K562 (cell line): ENCODE measurements around the gene KAZN. TPM values are rescaled to one million over a fixed set of nuclear protein-coding genes. Genes with fewer than 3 reads are reported as not detected.

ENCODE experiments used
- ARHGAP35 ChIP-seq: fragments of 450-650 bp; IDR thresholded peaks from 2 replicates; pipeline ENCODE4 v1.6.1; 2018; ENCODE audit not compliant: partially characterized antibody
- ATF4 ChIP-seq: fragments of 450-650 bp; formaldehyde crosslinking; IDR thresholded peaks from 2 replicates; pipeline ENCODE4 v1.4.0; 2022; ENCODE audit warnings: mild to moderate bottlenecking, moderate library complexity
- CCNT2 ChIP-seq: IDR thresholded peaks from 2 replicates; pipeline ENCODE4 v1.6.1; 2011; ENCODE audit warnings: borderline replicate concordance, low read depth, mild to moderate bottlenecking, moderate library complexity, mixed read lengths, low read length; ENCODE audit not compliant: insufficient read length; ENCODE audit errors: extremely low read depth
- E2F4 ChIP-seq: sonication (generic); formaldehyde crosslinking; IDR thresholded peaks from 2 replicates; pipeline ENCODE4 v1.8.0; 2022; ENCODE audit warnings: mild to moderate bottlenecking, low read depth, missing genetic modification reagents
- EZH2 ChIP-seq: IDR thresholded peaks from 2 replicates; pipeline ENCODE4 v1.6.1; 2012; ENCODE audit warnings: low read depth, mild to moderate bottlenecking, inconsistent platforms, low read length, borderline replicate concordance
- MTA3 ChIP-seq: fragments of 450-650 bp; formaldehyde crosslinking; IDR thresholded peaks from 2 replicates; pipeline ENCODE4 v1.6.1; 2017; ENCODE audit warnings: mild to moderate bottlenecking, borderline replicate concordance
- NFATC3 ChIP-seq: fragments of 450-650 bp; IDR thresholded peaks from 2 replicates; pipeline ENCODE4 v1.6.1; 2017; ENCODE audit warnings: mild to moderate bottlenecking
- NFIX ChIP-seq: fragments of 250-450 bp; sonication (Bioruptor Pico); IDR thresholded peaks from 2 replicates; pipeline ENCODE4 v1.4.0; 2020; ENCODE audit warnings: low read depth, mild to moderate bottlenecking, moderate library complexity
- RAD21 ChIP-seq, 2 experiments: fragments of 250-450 bp in 1 of 2; fragments of 450-650 bp in 1 of 2; sonication (Bioruptor Pico) in 1 of 2; formaldehyde crosslinking in 1 of 2; IDR thresholded peaks in 1 of 2; conservative IDR thresholded peaks in 1 of 2; 2 replicates each; pipeline versions ENCODE4 v1.4.0 to v1.8.0; 2020 to 2022; ENCODE audit warnings: mild to moderate bottlenecking in 2 of 2, moderate library complexity in 1 of 2
- RHOXF2B ChIP-seq: fragments of 250-450 bp; sonication (Bioruptor Pico); conservative IDR thresholded peaks from 2 replicates; pipeline ENCODE4 v1.5.1; 2021
- SAFB2 ChIP-seq: fragments of 200-400 bp; formaldehyde crosslinking; IDR thresholded peaks from 2 replicates; pipeline ENCODE4 v1.6.1; 2018; ENCODE audit warnings: borderline replicate concordance, low read length, low read depth, moderate library complexity; ENCODE audit not compliant: severe bottlenecking
- SMC3 ChIP-seq: conservative IDR thresholded peaks from 2 replicates; pipeline ENCODE4 v1.6.1; 2011; ENCODE audit warnings: low read depth, low read length, improper control_type of control experiment; ENCODE audit not compliant: insufficient read depth
- SP1 ChIP-seq: sonication (generic); formaldehyde crosslinking; IDR thresholded peaks from 2 replicates; pipeline ENCODE4 v1.8.1; 2022; ENCODE audit warnings: mild to moderate bottlenecking, missing genetic modification reagents
- TAF1 ChIP-seq: IDR thresholded peaks from 2 replicates; pipeline ENCODE4 v1.6.1; 2011; ENCODE audit warnings: mild to moderate bottlenecking, low read length, moderate library complexity; ENCODE audit not compliant: insufficient read depth, control insufficient read depth, severe bottlenecking; ENCODE audit errors: extremely low read depth
- TBP ChIP-seq: optimal IDR thresholded peaks from 2 replicates; pipeline ENCODE3; 2011; ENCODE audit warnings: low read depth, low read length, improper control_type of control experiment
- TCFL5 ChIP-seq: fragments of 250-450 bp; sonication (Bioruptor Pico); conservative IDR thresholded peaks from 2 replicates; pipeline ENCODE4 v1.6.1; 2021; ENCODE audit warnings: mild to moderate bottlenecking, moderate library complexity, matching md5 sums
- THRAP3 ChIP-seq: fragments of 450-650 bp; IDR thresholded peaks from 2 replicates; pipeline ENCODE4 v1.6.1; 2016; ENCODE audit warnings: mild to moderate bottlenecking, inconsistent platforms, borderline replicate concordance
- ZBTB9 ChIP-seq: fragments of 450-650 bp; formaldehyde crosslinking; IDR thresholded peaks from 2 replicates; pipeline ENCODE4 v1.4.0; 2020; ENCODE audit warnings: mild to moderate bottlenecking, moderate library complexity
- ZNF124 ChIP-seq: sonication (generic); formaldehyde crosslinking; IDR thresholded peaks from 2 replicates; pipeline ENCODE4 v1.8.1; 2022; ENCODE audit warnings: missing genetic modification reagents
- ZNF165 ChIP-seq: fragments of 250-450 bp; sonication (Bioruptor Pico); IDR thresholded peaks from 2 replicates; pipeline ENCODE4 v1.4.0; 2020; ENCODE audit warnings: borderline replicate concordance
- ZNF184 ChIP-seq: sonication (generic); formaldehyde crosslinking; IDR thresholded peaks from 2 replicates; pipeline ENCODE4 v1.5.0; 2020; ENCODE audit warnings: missing genetic modification reagents
- ZNF274 ChIP-seq: IDR thresholded peaks from 2 replicates; pipeline ENCODE4 v1.6.1; 2011; ENCODE audit warnings: low read depth, mild to moderate bottlenecking, low read length, moderate library complexity, borderline replicate concordance
- ZNF785 ChIP-seq: fragments of 250-450 bp; sonication (Bioruptor Pico); IDR thresholded peaks from 2 replicates; pipeline ENCODE4 v1.4.0; 2020; ENCODE audit warnings: mild to moderate bottlenecking
- polyA plus RNA-seq, 8 experiments: library from polyadenylated mRNA; depleted of rRNA in 4 of 8; stranded (reverse) in 5 of 8; unstranded in 3 of 8; fragments of >200 nt; fragmentation: Nextera tagmentation in 2 of 8; fragmentation: Illumina TruSeq in 1 of 8; extraction: Ambion mirVana in 2 of 8; extraction: Trizol in 1 of 8; gene quantifications; 2 replicates each; pipeline versions ENCODE4 v1.2.1 to v1.2.3, GENCODE V29; 2011 to 2014; ENCODE audit warnings: inconsistent platforms in 1 of 8, missing spikeins in 1 of 8
- total RNA-seq, 7 experiments: library from RNA; depleted of rRNA in 6 of 7; stranded (reverse); fragments of >200 nt in 6 of 7; fragmentation: Illumina TruSeq in 2 of 7; extraction: Trizol in 2 of 7; gene quantifications; 2 replicates each; pipeline versions ENCODE4 v1.2.1 to v1.2.3, GENCODE V29; 2011 to 2021; ENCODE audit warnings: low replicate concordance in 1 of 7

Gene KAZN
- total and polyA plus RNA-seq, 9 of the 15 experiments (the other 6 are each of a cell fraction or from before 2014, with no cell fraction given): 2.1 to 21.6 (median 5.4) TPM

DNA sequence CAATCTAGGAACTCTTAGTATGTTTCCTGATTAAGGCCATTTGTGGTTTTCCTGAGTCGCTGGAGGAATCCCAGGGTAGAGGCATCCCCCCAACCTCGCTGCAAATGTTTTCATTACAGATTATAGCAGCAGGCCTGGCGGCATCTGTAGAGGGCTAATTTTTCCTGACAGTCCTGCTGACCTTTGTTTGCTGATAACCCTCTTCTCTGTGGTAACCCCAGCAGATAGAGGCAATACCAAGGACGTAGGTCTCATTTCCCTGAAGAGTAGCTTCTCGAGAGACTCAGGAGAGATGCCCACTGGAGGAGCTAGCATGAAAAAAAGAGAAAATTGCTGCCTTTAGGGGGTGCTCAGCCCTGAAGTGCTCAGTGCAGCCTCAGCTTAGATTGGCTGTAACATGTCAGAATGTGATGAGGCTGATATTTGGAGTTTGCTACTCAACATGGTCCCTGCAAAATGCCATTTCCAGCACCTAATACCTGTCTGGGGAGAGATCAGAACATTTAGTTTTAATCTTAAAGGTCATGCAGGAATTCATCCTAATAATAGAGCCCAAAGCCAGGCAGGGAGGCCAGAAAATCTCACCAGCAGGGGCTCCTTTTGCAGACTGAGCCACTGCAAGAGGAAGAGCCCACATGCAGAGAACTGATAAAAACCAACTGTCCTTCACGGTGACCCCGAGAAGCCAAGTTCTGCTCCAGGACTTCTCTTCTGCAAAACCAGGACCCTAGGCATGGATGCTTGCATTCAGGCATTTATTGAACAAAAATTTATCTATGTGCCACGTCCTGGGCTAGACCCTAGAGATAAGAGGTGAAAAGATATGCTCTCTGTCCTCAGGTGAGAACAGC lies 184.5 kb downstream of the KAZN start (continued):
- no peak for TF ChIP-seq ZNF785 (CRISPR knock-in tag)
- no peak for TF ChIP-seq EZH2
- TF ChIP-seq RHOXF2B (CRISPR knock-in tag): no peak
- TF ChIP-seq ZNF165 (CRISPR knock-in tag): no peak
- no peak for TF ChIP-seq ZNF124 (CRISPR knock-in tag)
- no peak for TF ChIP-seq ZNF184
- no peak for TF ChIP-seq NFATC3
- no peak for TF ChIP-seq TCFL5 (CRISPR knock-in tag)
- TF ChIP-seq SMC3: 0 out of 2 replicates have a peak, but pooled peaks have one; percentile 24
- TF ChIP-seq E2F4 (CRISPR knock-in tag): no peak
- no peak for TF ChIP-seq SP1 (CRISPR knock-in tag)
- TF ChIP-seq SAFB2: no peak
- no peak for TF ChIP-seq TBP
- no peak for TF ChIP-seq ARHGAP35
- TF ChIP-seq ATF4 (CRISPR knock-in tag): no peak
- TF ChIP-seq MTA3: peak; percentile 68
- TF ChIP-seq NFIX: no peak
- TF ChIP-seq ZBTB9 (CRISPR knock-in tag): no peak
- no peak for TF ChIP-seq TAF1
- TF ChIP-seq THRAP3: peak; percentile 36; the same call in 1 of the 2 replicates
- TF ChIP-seq ZNF274: no peak
- TF ChIP-seq CCNT2: peak; percentile 30
- peak; percentile 44 to 56 for TF ChIP-seq RAD21 (CRISPR knock-in tag; conservative IDR thresholded peaks at IDR 0.05 in 1 of 2, IDR thresholded peaks at IDR 0.05 in 1 of 2)
